KOPT-K1 (cell line): ENCODE measurements around the gene TMED4.

Experiments used
- H3K27ac ChIP-seq: fragments of 200-600 bp; sonication (generic); 2 replicates; pipeline ENCODE4 v1.5.1; 2016; ENCODE audit warnings: antibody characterized with exemption, mild to moderate bottlenecking, low read depth, low read length; ENCODE audit not compliant: poor library complexity, severe bottlenecking
- H3K36me3 ChIP-seq: fragments of 200-600 bp; sonication (generic); 2 replicates; pipeline ENCODE4 v1.5.1; 2017; ENCODE audit warnings: antibody characterized with exemption, mild to moderate bottlenecking, low read length, moderate library complexity; ENCODE audit not compliant: insufficient read depth
- H3K9me3 ChIP-seq: fragments of 200-600 bp; sonication (generic); 2 replicates; pipeline ENCODE4 v1.5.1; 2017; ENCODE audit warnings: antibody characterized with exemption, low read length, mild to moderate bottlenecking; ENCODE audit not compliant: insufficient read depth, poor library complexity, severe bottlenecking

The TMED4 gene

DNA sequence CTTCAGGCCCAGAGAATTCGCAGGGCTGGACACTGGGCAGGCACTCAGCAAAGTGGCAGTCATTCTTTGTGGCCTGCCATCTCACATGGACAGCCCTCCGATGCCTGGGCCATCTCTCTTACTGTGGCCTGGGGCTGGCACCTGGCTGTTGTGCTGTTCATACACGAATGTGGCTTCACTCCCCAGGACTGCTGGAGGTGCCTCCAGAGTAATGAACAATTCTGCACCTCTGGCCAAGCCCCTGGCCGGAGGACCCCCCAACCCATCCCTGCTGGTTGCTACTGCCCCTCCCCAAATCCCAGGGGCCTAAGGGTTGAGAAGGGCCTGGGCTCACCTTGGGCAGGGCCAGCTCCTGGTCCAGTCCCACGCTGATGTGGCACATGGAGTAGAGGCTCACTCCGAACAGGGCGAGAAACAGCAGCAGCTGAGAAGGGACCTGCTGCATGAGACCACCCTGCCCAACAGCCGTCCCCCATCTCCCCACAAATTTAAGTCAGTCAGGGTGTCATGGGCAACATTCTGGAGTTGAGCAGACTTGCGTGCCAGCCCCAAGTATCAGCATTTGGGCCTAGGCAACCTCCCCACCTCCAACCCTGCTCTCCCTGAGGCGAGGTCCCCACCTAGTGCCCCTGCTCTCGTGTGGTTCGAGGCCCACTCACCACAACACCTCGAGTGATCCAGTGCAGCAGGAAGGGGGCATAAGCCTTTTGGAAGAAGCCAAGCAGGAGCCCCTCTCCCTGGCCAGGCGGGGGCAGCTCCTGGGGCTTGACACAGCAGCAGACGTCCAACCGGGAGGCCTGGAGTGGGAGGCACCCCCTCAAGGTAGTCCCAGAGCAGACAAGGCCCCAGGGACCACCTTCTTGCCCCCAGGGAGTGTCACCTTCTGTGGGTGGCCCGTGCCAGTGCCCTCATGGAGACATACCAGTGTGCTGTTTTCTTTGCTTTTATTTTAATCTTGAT is 50.3 kb downstream of the TMED4 start:
- Histone ChIP-seq H3K27ac (no peak overlapping the region), H3K9me3 (no peaks in the 10 kb centered on the region), H3K36me3 (no peaks in the 10 kb centered on the region)

DNA sequence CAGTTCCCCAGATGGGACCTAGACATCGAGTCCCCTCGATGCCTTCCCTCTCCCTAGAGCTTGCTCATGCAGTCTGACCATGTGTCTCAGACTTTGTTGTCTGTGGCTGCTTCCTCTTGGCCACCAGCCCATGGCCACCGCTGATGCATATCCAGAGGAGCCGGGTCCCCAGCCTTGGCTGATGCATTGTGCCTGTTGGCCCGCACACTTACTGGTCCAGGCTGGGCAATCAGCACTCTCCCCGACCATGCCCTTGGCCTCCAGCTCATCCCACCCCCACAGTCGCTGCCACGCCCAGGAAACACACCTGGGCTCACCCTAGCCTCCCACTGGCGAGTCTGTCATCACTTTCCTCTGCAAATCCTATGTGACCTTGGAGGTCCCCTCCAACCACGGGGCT is 51.0 kb downstream of the TMED4 start:
- H3K9me3 ChIP-seq = no peaks in the 10 kb centered on the region
- H3K27ac ChIP-seq = no peak overlapping the region
- H3K36me3 ChIP-seq = no peaks in the 10 kb centered on the region
